Stimulated activated CD4-positive, alpha-beta T cell treated with anti-CD3 and anti-CD28 coated beads, Interleukin-12 subunit alpha, Interleukin-12 subunit beta, amount 100 ng/mL, for 48 hours (primary cell): ENCODE results near the gene TMEM145.

Experiments
- DNase-seq, 3 donors: peaks; one replicate each; pipeline ENCODE4 v3.0.0-alpha.2; 2020; ENCODE audit warnings: low read depth in 2 of 3, low spot score in 1 of 3

The TMEM145 gene

DNA sequence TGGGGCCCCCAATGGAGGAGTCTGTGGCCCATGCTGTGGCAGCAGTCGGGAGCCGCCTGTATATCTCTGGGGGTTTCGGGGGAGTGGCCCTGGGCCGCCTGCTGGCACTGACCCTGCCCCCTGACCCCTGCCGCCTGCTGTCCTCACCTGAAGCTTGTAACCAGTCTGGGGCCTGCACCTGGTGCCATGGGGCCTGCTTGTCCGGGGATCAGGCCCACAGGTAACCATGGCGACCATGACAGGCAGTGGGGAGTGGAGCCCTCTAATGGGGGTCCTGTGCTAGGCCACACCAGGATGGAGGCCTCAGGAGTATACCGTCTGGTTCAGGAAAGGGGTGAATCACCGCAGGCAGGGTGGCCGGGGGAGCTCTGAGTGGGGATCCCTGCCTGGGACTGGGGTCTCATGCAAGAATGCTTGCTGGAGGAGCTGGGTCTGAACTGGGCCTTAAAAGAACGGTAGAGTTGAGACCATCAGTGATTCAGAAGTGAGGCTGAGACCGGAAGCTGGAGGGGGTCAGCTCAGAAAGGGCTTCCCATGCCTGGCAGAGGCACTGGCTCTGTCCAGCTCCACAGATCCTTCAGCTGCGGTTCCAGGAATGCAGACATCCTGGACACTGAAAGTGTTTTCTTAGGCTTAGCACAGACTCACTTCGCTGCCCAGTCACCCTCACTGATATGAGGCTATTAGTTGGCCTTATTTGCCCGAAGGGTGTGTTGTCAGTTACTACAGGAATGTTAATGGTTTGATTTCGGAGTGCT is 47.9 kb downstream of the TMEM145 start:
- DNase-seq, result no peak

DNA sequence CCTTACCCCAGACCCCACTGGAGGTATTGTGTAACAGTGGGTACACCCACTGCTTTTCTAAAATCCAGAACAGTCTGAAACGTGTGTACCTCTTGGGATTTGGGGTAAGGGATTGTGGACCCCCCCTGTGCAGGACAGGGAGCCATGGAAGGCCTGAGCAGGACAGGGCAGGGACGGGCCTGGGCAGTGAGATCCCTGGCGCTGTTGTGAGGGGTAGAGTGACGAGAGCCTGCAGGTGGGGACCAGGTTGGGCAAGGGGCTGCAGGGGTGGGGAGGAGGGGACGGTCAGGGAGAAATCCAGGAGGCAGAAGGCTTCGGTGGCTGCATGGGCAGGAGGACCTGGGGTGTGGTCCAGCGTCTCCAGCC is 48.4 kb downstream of the TMEM145 start:
- no peak for DNase-seq

DNA sequence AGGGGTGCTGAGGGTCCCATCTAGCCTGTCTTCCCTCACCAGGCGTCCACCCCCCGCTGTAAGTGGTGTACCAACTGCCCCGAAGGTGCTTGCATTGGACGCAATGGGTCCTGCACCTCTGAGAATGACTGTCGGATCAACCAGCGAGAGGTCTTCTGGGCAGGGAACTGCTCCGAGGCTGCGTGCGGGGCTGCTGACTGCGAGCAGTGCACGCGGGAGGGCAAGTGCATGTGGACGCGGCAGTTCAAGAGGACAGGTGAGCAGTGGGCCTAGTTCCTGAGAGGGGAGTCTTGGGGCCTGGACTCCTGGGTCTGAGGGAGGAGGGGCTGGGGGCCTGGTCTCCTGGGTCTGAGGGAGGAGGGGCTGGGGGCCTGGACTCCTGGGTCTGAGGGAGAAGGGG is 49.2 kb downstream of the TMEM145 start:
- no peak for DNase-seq

DNA sequence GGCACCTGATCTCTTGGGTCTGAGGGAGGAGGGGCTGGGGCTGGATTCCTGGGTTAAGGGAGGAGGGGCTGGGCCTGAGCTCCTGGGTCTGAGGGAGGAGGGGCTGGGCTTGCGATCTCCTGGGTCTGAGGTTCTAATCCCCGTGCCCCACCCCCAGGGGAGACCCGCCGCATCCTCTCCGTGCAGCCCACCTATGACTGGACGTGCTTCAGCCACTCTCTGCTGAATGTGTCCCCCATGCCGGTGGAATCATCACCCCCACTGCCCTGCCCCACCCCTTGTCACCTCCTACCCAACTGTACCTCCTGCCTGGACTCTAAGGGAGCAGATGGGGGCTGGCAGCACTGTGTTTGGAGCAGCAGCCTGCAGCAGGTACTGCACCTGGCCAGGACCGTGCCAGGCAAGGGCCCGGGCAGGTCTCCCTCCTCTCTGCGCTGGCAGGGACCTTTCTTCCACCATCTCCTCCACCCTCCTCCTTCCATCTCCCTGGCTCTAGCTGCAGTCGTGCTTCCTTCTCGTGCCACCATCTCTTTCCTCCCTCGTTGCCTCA is 49.9 kb downstream of the TMEM145 start:
- no peak for DNase-seq

DNA sequence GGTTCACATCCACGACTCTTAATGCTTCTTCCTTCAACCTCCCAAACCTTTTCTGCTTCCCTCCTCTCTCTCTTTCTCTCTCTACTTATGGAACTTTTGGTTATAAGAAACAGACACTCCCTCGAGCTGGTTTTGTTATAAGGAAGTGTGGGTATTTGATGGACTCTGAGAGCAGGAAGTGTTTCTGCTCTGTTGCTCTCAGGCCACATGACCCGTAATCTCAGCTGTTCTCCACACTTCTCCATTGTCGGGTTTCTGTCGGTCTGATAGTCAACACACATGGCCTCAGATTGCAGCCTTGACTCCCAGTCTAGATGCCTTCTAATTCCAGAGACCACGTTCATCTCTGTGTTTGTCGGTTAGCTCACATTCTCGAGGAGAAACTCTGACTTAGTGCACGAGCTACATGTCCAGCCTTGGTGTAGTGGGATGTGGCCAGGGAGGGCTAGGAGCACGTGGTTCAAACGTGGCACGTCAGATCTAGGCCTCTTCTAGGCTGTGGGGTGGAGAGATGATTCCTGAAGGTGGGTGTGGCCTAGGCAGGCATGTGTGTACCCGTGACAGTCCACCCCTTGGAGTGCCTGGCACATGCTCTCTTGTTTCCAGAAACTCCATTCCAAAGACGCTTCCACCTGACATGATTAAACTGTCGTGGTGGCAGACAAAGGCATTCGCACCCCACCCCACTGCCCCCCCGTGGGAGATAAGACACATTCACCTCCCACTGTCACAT is 50.7 kb downstream of the TMEM145 start:
- DNase-seq, result no peak

DNA sequence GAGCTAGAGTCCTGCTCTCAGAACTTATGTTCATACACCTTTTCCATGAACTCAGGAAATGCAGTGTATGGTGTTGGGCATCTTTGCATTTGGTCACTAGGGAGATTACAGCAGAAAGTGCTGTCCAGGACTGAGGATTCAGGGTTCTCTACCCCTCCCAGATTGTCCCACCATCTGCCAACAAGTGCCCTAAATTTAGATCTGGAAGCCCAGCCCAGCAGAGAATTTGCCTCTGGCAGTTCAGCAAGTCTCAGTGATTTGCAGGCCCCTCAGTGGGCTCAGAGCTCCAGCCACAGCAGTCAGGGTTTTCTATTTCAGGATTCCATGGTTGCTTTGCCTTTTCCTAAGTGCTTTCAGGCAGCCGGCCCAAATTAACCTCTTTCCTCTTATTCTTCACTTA is 53.6 kb downstream of the TMEM145 start:
- DNase-seq, result no peak

DNA sequence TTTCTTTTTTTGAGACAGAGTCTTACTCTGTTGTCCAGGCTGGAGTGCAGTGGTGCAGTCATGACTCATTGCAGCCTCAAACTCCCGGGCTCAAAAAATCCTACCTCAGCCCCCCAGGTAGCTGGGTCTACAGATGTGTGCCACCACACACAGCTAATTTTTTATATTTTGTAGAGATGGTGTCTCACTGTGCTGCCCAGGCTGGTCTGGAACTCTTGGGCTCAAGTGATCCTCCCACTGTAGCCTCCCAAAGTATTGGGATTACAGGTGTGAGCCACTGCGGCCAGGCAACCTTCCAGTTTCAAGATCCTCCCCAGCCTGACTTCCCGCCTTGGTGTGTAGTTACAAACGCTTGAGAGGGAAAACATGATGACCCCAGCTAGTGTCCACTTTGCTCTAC is 54.8 kb downstream of the TMEM145 start:
- DNase-seq, result no peak

DNA sequence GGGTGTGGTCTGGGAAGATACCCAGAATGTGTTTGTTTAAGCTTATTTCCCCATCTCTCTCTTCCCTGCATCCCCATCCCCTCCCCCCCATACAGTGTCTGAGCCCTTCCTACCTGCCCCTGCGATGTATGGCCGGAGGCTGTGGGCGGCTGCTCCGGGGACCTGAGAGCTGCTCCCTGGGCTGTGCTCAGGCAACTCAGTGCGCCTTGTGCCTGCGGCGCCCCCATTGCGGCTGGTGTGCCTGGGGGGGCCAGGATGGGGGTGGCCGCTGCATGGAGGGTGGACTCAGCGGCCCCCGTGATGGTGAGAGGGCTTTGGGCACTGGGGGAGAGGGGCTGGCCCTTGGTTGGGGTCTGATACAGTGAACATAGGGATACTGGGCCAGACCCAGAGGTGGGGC is 55.3 kb downstream of the TMEM145 start:
- no peak for DNase-seq

DNA sequence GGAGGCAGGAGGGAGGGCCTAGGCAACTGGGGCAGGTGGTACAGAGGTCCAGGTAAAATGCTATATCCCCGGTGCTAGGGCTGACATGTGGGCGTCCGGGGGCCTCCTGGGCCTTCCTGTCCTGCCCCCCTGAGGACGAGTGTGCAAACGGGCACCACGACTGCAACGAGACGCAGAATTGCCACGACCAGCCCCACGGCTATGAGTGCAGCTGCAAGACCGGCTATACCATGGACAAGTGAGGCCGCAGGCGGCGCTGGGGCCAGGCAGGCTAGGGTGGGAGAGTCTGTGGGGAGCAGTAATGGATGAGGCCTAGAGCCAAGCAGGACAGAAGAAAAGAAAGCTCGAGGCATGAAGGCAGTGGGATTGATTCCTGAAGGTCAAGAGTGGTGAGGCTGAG is 55.7 kb downstream of the TMEM145 start:
- no peak for DNase-seq

DNA sequence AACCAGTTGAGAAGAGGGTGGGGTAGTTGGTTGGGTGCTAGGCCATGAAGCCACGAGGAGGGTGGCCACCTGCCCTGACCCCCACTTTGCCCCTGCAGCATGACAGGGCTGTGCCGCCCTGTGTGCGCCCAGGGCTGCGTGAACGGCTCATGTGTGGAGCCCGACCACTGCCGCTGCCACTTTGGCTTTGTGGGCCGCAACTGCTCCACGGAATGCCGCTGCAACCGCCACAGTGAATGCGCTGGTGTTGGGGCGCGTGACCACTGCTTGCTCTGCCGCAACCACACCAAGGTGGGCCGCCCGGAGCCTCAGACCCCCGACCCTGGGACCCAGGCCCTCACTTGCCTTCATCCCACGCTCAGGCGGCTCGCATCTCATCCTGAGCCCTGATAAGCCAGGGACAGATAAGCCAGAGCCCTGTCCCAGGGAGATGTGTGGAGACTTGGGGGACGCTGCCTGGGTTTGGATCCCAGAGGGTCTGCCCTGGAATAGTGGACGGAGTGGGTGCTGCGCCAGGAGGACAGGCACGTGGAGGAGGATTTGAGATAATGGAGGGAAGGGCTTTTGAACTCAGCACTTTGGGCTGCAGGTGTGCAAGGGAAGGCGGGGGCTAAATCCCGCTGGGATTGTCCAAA is 56.4 kb downstream of the TMEM145 start:
- no peak for DNase-seq

DNA sequence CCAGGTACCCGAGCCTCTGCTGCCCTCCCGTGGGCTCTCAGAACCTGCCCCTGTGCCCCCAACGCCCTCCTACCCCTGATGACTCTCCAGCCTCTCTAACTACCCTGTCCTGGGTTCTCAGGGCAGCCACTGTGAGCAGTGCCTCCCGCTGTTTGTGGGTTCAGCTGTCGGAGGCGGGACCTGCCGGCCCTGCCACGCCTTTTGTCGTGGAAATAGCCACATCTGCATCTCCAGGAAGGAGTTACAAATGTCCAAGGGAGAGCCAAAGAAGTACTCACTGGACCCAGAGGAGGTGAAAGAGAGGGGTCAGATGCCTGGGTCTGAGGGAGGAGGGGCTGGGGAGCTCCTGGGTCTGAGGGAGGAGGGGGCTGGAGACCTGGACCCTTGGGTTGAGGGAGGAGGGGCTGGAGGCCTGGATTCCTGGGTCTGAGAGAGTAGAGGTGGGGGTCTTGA is 57.0 kb downstream of the TMEM145 start:
- no peak for DNase-seq

DNA sequence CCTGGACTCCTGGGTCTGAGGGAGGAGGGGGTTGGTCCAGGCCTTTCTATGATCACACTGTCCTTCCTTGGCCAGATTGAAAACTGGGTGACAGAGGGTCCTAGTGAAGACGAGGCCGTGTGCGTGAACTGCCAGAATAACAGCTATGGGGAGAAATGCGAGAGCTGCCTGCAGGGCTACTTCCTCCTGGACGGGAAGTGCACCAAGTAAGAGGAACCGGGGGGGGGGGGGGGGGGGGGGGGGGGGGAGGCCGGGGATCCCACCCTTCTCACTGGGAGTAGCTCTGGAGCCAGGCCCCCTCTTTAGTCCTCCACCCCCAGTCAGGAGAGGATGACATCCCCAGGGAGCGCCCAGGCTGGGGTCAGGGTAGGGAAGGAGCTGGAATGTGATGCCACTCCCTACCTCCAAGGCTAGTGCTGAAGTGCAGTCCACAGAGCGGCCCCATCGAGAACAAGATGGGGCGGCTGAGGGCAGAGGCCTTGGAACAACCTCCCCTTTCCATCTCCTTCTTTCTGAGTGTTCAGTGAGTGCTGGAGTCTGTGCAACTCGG is 57.6 kb downstream of the TMEM145 start:
- no peak for DNase-seq
